Right cardiac atrium (tissue), 5 donors: Measurements from ENCODE around the gene SLC39A5. TPM values are rescaled to one million over a fixed set of nuclear protein-coding genes. Genes with fewer than 3 reads are reported as not detected.

Source experiments
- ATAC-seq, 2 donors: fragments of 200-7000 bp; cut with Tn5 transposase; one replicate each; pipeline versions ENCODE4 v1.8.0 to v1.9.1; 2020; ENCODE audit warnings: moderate library complexity in 2 of 2, mild to moderate bottlenecking in 1 of 2
- DNase-seq, 3 donors: peaks; one replicate each; pipeline ENCODE4 v3.0.0-alpha.2; 2020
- H3K27ac ChIP-seq: one replicate; pipeline ENCODE4 v1.5.1; 2013; ENCODE audit warnings: mild to moderate bottlenecking, low read length, control low read depth, moderate library complexity
- H3K27me3 ChIP-seq: one replicate; pipeline ENCODE4 v1.6.1; 2013; ENCODE audit not compliant: control insufficient read depth, insufficient read depth
- H3K4me1 ChIP-seq: one replicate; pipeline ENCODE4 v1.6.1; 2013; ENCODE audit warnings: low read length; ENCODE audit not compliant: control insufficient read depth, insufficient read depth
- H3K4me3 ChIP-seq: one replicate; pipeline ENCODE4 v1.5.1; 2013; ENCODE audit warnings: low read length, control low read depth
- H3K9me3 ChIP-seq: one replicate; pipeline ENCODE4 v1.6.1; 2013; ENCODE audit warnings: low read length; ENCODE audit not compliant: control insufficient read depth
- WGBS: extraction: QIAGEN DNeasy Blood & Tissue Kit; methylation state at CpG from one replicate; pipeline ENCODE4 v1.1.7; 2013; 5-methylcytosine and 5-hydroxymethylcytosine counted together
- intact Hi-C, 4 donors: fragments of 100-400 bp; cut with DNase I; formaldehyde crosslinking; loops; one replicate each; pipeline versions ENCODE4 v1.11.0 to v1.14.0; 2022 to 2023
- polyA plus RNA-seq: library from polyadenylated mRNA; stranded (reverse); fragments of 200-250 nt; gene quantifications from one replicate; pipeline ENCODE4 v1.2.3, GENCODE V29; 2013
- total RNA-seq, 4 donors: library from RNA; stranded (reverse); fragmentation: NEBNext Ultra II Directional; extraction: Animal tissue kit (Norgen Biotek cat#: 25700); gene quantifications; one replicate each; pipeline ENCODE4 v1.2.1, GENCODE V29; 2021
- donor health status: healthy with polysubstance abuse.
- donor health status: DM: no; HTN: yes; CAD: no.
- donor health status: DM: no; HTN: no; CAD: no.
- donor health status: DM: no; HTN: yes; CAD: no; lungs with severe emphysema.
- donor health status: DM: yes; HTN: yes; CAD: no.

Gene SLC39A5
- total and polyA plus RNA-seq, 5 donors: 0.18 to 0.49 TPM; not detected in 3

DNA sequence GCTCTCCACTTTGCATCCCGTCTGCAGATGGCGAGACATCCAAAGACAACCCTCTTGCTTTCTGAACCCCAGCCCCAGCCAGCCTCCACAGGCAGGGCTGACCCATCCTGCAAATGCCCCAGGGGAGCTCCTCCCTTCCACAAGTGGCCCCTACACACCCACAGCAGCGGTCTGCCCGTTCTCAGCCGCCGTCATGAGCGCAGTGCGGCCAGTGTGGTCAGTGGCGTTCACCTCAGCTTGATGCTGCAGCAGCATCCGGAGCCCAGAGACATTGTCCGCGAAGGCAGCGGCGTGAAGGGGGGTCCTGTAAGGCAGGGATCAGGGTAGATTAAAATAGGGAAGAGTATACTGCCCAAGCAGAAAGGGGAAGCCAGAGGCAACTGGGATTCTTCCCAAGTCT lies 14.6 kb downstream of the SLC39A5 start:
- Histone ChIP-seq H3K4me1 (no peaks in the 10 kb centered on the region), H3K9me3 (no peaks in the 10 kb centered on the region), H3K4me3 (no peak overlapping the region), H3K27me3 (no peaks in the 10 kb centered on the region), H3K27ac (no peak overlapping the region)
- intact Hi-C loops: loop anchor here in 1 of 4 donors (2.0 kb wide), 1 partner anchor 16 kb away; no protein-coding TSS in a partner anchor
- WGBS: 91% methylated on average over 14 of the region's 14 CpGs
- peak in 1 of 3 donors; percentile 40 for DNase-seq
- no peak for ATAC-seq

DNA sequence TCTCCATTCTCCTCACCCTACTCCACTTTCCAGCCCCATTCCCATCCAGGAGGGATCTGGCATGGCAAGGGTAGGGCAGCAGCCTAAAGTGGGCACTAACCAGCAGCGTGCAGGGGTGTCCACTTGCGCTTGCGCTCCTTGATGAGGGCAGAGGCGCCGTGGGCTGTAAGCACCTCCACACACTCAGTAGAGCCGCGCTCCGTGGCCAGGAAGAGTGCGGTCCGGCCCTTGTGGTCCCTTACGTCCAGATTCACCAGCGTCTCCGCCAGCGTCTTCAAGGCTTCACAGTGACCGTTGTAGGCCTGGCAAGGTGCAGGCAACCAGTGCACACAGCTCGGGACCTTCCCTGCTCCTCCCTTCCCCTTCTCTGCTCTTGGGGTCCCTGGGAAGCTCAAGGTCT lies 18.1 kb downstream of the SLC39A5 start:
- Histone ChIP-seq H3K9me3 (no peaks in the 10 kb centered on the region), H3K27ac (no peak overlapping the region), H3K4me1 (no peaks in the 10 kb centered on the region), H3K4me3 (no peak overlapping the region), H3K27me3 (no peaks in the 10 kb centered on the region)
- 93% methylated on average over 16 of the region's 16 CpGs for WGBS
- DNase-seq (peak in 1 of 3 donors; percentile 43), ATAC-seq (no peak)
- intact Hi-C loops: no loop called here

GRCh38 chr12:56248711-56249110 lies 18.9 kb downstream of the SLC39A5 start:
- Histone ChIP-seq H3K27me3 (no peaks in the 10 kb centered on the region), H3K4me1 (no peaks in the 10 kb centered on the region), H3K27ac (no peak overlapping the region), H3K4me3 (no peak overlapping the region), H3K9me3 (no peaks in the 10 kb centered on the region)
- ATAC-seq (no peak), DNase-seq (peak in 1 of 3 donors; percentile 33)
- intact Hi-C loops: no loop called here
- 91% methylated on average over 8 of the region's 8 CpGs for WGBS

DNA sequence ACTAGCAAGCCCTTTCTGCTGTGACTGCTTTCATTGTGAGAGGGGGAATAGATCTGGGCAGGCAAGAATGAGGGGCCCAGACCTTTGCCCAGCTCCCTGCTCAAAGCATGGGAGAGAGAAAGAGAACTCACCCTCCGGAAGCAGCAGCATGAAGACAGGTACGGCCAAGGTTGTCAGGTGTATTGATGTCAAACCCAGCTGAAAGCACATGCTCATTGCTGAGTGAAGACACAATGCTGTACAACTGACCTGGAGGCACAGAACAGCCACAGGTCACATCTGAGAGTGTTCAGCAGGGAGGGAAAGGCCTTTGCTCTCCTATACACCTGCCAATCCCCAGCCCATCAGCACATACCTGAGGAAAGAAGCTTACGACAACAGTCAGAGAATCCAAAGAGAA lies 22.8 kb downstream of the SLC39A5 start:
- intact Hi-C loops: no loop called here

GRCh38 chr12:56253091-56253490 lies 23.2 kb downstream of the SLC39A5 start:
- ATAC-seq (no peak), DNase-seq (no peak)
- Histone ChIP-seq H3K4me3 (no peak overlapping the region), H3K9me3 (no peaks in the 10 kb centered on the region), H3K4me1 (peaks cover 10% of the 10 kb centered on the region), H3K27ac (no peak overlapping the region), H3K27me3 (no peaks in the 10 kb centered on the region)
- intact Hi-C loops: no loop called here
- 89% methylated on average over 11 of the region's 11 CpGs for WGBS

More for the DNA sequence above, 22.8 kb downstream of the SLC39A5 start:
- H3K9me3 ChIP-seq: no peaks in the 10 kb centered on the region
- H3K4me3 ChIP-seq: no peak overlapping the region
- ATAC-seq: no peak
- no peak for DNase-seq
- H3K4me1 ChIP-seq: peaks cover 10% of the 10 kb centered on the region
- no peaks in the 10 kb centered on the region for H3K27me3 ChIP-seq
- WGBS: 90% methylated on average over 3 of the region's 3 CpGs
- H3K27ac ChIP-seq: no peak overlapping the region

GRCh38 chr12:56255671-56256070 lies 25.8 kb downstream of the SLC39A5 start:
- WGBS: 88% methylated on average over 7 of the region's 7 CpGs
- intact Hi-C loops: no loop called here
- Histone ChIP-seq H3K4me1 (peaks cover 12% of the 10 kb centered on the region), H3K4me3 (no peak overlapping the region), H3K27me3 (no peaks in the 10 kb centered on the region), H3K9me3 (no peaks in the 10 kb centered on the region), H3K27ac (no peak overlapping the region)
- ATAC-seq (no peak), DNase-seq (no peak)

- Histone ChIP-seq H3K4me1 (peaks cover 12% of the 10 kb centered on the region), H3K27me3 (no peaks in the 10 kb centered on the region), H3K27ac (no peak overlapping the region), H3K9me3 (no peaks in the 10 kb centered on the region), H3K4me3 (no peak overlapping the region)
- no peak for ATAC-seq
- intact Hi-C loops: no loop called here
- 34% methylated on average over 4 of the region's 4 CpGs for WGBS
- no peak for DNase-seq
Observed at GRCh38 chr12:56256326-56256960, 26.6 kb downstream of the SLC39A5 start.

DNA sequence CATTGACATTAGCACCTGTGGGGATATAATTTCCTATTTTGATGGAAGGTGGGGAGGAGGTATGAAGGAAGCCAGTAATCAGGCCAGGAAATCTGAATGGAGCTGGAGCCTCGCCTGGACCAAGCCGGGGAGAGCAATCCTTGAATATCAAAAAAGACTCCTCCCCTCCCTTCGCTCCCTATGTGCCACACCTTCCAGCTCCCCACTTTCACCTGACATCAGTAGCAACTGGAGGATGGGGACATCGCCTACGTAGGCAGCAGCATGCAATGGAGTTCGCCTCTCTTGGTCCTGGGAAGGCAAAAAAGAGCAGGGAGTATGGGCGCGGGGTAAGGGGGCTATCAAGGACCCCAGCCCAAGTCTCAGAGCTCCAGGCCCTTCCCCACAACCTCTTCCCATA lies 27.2 kb downstream of the SLC39A5 start:
- intact Hi-C loops: no loop called here
- Histone ChIP-seq H3K9me3 (no peaks in the 10 kb centered on the region), H3K27me3 (no peaks in the 10 kb centered on the region), H3K4me3 (peak overlapping the region; percentile 85), H3K4me1 (peaks cover 12% of the 10 kb centered on the region), H3K27ac (no peak overlapping the region)
- no peak for DNase-seq
- WGBS: 51% methylated on average over 8 of the region's 8 CpGs
- ATAC-seq: no peak

DNA sequence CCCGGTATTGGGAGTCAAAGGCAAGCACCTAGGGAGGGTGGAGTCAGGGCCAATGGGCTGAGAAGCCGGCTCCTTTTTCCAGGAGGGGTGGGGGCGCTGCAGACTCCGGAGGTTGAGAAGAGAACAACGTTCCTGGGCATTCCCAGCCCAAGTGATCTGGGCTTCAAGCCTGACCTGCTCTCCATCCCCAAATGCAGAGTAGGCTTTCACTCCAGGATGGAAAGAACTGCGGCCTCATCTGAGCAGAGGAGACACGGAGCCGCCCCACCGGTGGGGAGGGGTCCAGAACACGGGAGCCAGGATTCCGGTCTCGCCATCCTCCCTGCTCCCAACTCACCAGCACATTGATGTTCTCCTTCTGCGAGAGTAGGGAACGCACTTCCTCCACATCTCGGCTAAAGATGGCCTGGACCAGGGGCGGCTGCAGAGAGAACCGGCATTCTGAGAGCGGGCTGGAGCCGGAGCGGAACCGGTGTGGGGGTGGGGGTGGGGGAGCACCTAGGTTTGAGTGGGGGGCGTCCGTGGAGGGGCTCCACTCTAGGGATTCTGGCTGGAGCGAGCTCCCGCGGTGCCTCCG lies 27.7 kb downstream of the SLC39A5 start:
- Histone ChIP-seq H3K27me3 (no peaks in the 10 kb centered on the region), H3K27ac (peak overlapping the region; percentile 21), H3K4me3 (peak overlapping the region; percentile 85), H3K4me1 (peaks cover 12% of the 10 kb centered on the region), H3K9me3 (no peaks in the 10 kb centered on the region)
- under 1% methylated on average over 27 of the region's 27 CpGs for WGBS
- DNase-seq (peak in 1 of 3 donors; percentile 52), ATAC-seq (peak; percentile 12 to 37)
- intact Hi-C loops: no loop called here

- intact Hi-C loops: no loop called here
- Histone ChIP-seq H3K27ac (peak within 1 kb of the TSS; percentile 93), H3K27me3 (no peaks in the 10 kb centered on the region), H3K9me3 (no peaks in the 10 kb centered on the region), H3K4me1 (peaks cover 12% of the 10 kb centered on the region), H3K4me3 (peak within 1 kb of the TSS; percentile 85)
- WGBS: under 1% methylated on average over 78 of the region's 78 CpGs
- DNase-seq (peak; percentile 81 to 92 (median 91)), ATAC-seq (peak; percentile 94 to 96)
Observed at GRCh38 chr12:56258068-56258819, 28.4 kb downstream of the SLC39A5 start, which contains the start of gene ANKRD52. ANKRD52 (minus strand) TSS chr12:56258384; CDS start chr12:56258269, 115 bp downstream.

GRCh38 chr12:56258820-56259183 lies 29.0 kb downstream of the SLC39A5 start:
- 13% methylated on average over 9 of the region's 9 CpGs for WGBS
- H3K9me3 ChIP-seq: no peaks in the 10 kb centered on the region

More at GRCh38 chr12:56258820-56259183, 29.0 kb downstream of the SLC39A5 start:
- H3K4me3 ChIP-seq: peak overlapping the region; percentile 85
- intact Hi-C loops: no loop called here
- H3K4me1 ChIP-seq: peaks cover 12% of the 10 kb centered on the region
- no peak for ATAC-seq
- DNase-seq: no peak
- peak overlapping the region; percentile 93 for H3K27ac ChIP-seq
- H3K27me3 ChIP-seq: no peaks in the 10 kb centered on the region
